Esophagus muscularis mucosa (tissue), 4 donors: ENCODE data around the gene TNFRSF1A. TPM values are rescaled to one million over a fixed set of nuclear protein-coding genes. Genes with fewer than 3 reads are reported as not detected.

Experiments
- DNase-seq: peaks from one replicate; pipeline ENCODE4 v3.0.0-alpha.2; 2017; ENCODE audit errors: extremely low spot score
- H3K27ac ChIP-seq, 4 donors: fragments of 200-600 bp; sonication (generic); replicated peaks in 1 of 4; 1 replicate in 3 of 4; 2 replicates in 1 of 4; pipeline ENCODE4 v1.5.1; 2016 to 2019; ENCODE audit warnings: mild to moderate bottlenecking in 1 of 4
- H3K27me3 ChIP-seq, 4 donors: fragments of 200-600 bp; sonication (generic); one replicate each; pipeline versions ENCODE4 v1.5.1 to v1.6.0; 2016 to 2019
- H3K36me3 ChIP-seq, 4 donors: fragments of 200-600 bp; sonication (generic); one replicate each; pipeline ENCODE4 v1.5.1; 2016 to 2019
- H3K4me1 ChIP-seq, 4 donors: fragments of 200-600 bp; sonication (generic); one replicate each; pipeline ENCODE4 v1.5.1; 2016 to 2019
- H3K4me3 ChIP-seq, 4 donors: fragments of 200-600 bp; sonication (generic); 1 replicate in 2 of 4; 2 replicates in 2 of 4; pipeline ENCODE4 v1.5.1; 2016 to 2019; ENCODE audit warnings: mild to moderate bottlenecking in 4 of 4, moderate library complexity in 1 of 4
- H3K9me3 ChIP-seq, 4 donors: fragments of 200-600 bp; sonication (generic); 1 replicate in 3 of 4; 2 replicates in 1 of 4; pipeline ENCODE4 v1.5.1; 2016 to 2019
- EP300 ChIP-seq: sonication (generic); formaldehyde crosslinking; IDR thresholded peaks from one replicate; pipeline ENCODE4 v1.6.1; 2017; ENCODE audit warnings: antibody characterized with exemption
- POLR2A ChIP-seq: fragments of 450-650 bp; IDR thresholded peaks from one replicate; pipeline ENCODE4 v1.6.1; 2017; ENCODE audit warnings: antibody characterized with exemption, moderate library complexity, mild to moderate bottlenecking, low read depth
- POLR2AphosphoS5 ChIP-seq, 2 donors: sonication (generic); formaldehyde crosslinking; IDR thresholded peaks; one replicate each; pipeline ENCODE4 v1.6.1; 2017; ENCODE audit warnings: antibody characterized with exemption in 2 of 2
- WGBS: methylation state at CpG from one replicate; pipeline ENCODE4 v1.1.5; 2018; 5-methylcytosine and 5-hydroxymethylcytosine counted together
- intact Hi-C: fragments of 100-400 bp; cut with DNase I; formaldehyde crosslinking; loops from one replicate; pipeline ENCODE4 v1.15.1; 2023
- total RNA-seq, 4 donors: library from RNA; depleted of rRNA; stranded (reverse); fragments of >200 nt; gene quantifications; one replicate each; pipeline versions ENCODE4 v1.1.0 to v1.2.1, GENCODE V29; 2016
- TF ChIP-seq, protein P1 (sequence below), 3 experiments: fragments of 200-600 bp in 2 of 3; fragments of 450-650 bp in 1 of 3; sonication (generic) in 2 of 3; IDR thresholded peaks; one replicate each; pipeline ENCODE4 v1.5.1; 2017 to 2019; ENCODE audit warnings: antibody characterized with exemption in 3 of 3, mild to moderate bottlenecking in 2 of 3, moderate library complexity in 1 of 3

Gene TNFRSF1A
- 100 to 1,000 TPM; 146 to 464 (median 247) TPM for total RNA-seq

GRCh38 chr12:6341417-6342139, at the start of gene TNFRSF1A:
Gene TNFRSF1A, minus strand, starts transcription at chr12:6342076. Its CDS starts 262 bp downstream, at chr12:6341814.
- Histone ChIP-seq H3K4me1 (peaks cover 67 to 84% (median 77%) of the 10 kb centered on the region in 4 donors), H3K27ac (peak within 1 kb of the TSS; percentile 93 to 99 (median 97)), H3K9me3 (no peaks in the 10 kb centered on the region), H3K27me3 (no peaks in the 10 kb centered on the region), H3K4me3 (peak within 1 kb of the TSS; percentile 61 to 92 (median 84)), H3K36me3 (no peaks in the 10 kb centered on the region)
- WGBS = under 1% methylated on average over 15 of the region's 21 CpGs
- intact Hi-C loops = no loop called here
- DNase-seq = no peak
- TF ChIP-seq POLR2A (peak; percentile 32), POLR2AphosphoS5 (IDR thresholded peaks at IDR 0.05) (peak; percentile 83 to 90), EP300 (no peak)
- TF ChIP-seq, protein P1, sequence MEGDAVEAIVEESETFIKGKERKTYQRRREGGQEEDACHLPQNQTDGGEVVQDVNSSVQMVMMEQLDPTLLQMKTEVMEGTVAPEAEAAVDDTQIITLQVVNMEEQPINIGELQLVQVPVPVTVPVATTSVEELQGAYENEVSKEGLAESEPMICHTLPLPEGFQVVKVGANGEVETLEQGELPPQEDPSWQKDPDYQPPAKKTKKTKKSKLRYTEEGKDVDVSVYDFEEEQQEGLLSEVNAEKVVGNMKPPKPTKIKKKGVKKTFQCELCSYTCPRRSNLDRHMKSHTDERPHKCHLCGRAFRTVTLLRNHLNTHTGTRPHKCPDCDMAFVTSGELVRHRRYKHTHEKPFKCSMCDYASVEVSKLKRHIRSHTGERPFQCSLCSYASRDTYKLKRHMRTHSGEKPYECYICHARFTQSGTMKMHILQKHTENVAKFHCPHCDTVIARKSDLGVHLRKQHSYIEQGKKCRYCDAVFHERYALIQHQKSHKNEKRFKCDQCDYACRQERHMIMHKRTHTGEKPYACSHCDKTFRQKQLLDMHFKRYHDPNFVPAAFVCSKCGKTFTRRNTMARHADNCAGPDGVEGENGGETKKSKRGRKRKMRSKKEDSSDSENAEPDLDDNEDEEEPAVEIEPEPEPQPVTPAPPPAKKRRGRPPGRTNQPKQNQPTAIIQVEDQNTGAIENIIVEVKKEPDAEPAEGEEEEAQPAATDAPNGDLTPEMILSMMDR (IDR thresholded peaks at IDR 0.05) = no peak

GRCh38 chr12:6391013-6391412, 49.1 kb upstream of the TNFRSF1A start:
- intact Hi-C loops = no loop called here
- TF ChIP-seq EP300 (no peak), POLR2AphosphoS5 (IDR thresholded peaks at IDR 0.05) (no peak), POLR2A (no peak)
- TF ChIP-seq, protein P1 (IDR thresholded peaks at IDR 0.05) = no peak
- DNase-seq = peak; percentile 85
- Histone ChIP-seq H3K4me3 (no peak overlapping the region), H3K4me1 (peaks cover 15 to 69% (median 60%) of the 10 kb centered on the region in 4 donors), H3K27ac (peak overlapping the region; percentile 79 to 84 (median 81)), H3K36me3 (peaks cover 9 to 65% (median 52%) of the 10 kb centered on the region in 4 donors), H3K27me3 (no peaks in the 10 kb centered on the region), H3K9me3 (no peaks in the 10 kb centered on the region)
- WGBS = 84% methylated on average over 9 of the region's 17 CpGs

GRCh38 chr12:6390084-6390799, 48.4 kb upstream of the TNFRSF1A start:
- Histone ChIP-seq H3K27me3 (no peaks in the 10 kb centered on the region), H3K4me3 (no peak overlapping the region), H3K4me1 (peaks cover 19 to 77% (median 68%) of the 10 kb centered on the region in 4 donors), H3K9me3 (no peaks in the 10 kb centered on the region), H3K27ac (peak overlapping the region; percentile 79 to 84 (median 81)), H3K36me3 (peaks cover 9 to 67% (median 55%) of the 10 kb centered on the region in 4 donors)
- no peak for TF ChIP-seq POLR2A
- TF ChIP-seq, protein P1 (IDR thresholded peaks at IDR 0.05) = no peak
- no peak for TF ChIP-seq EP300
- TF ChIP-seq POLR2AphosphoS5 (IDR thresholded peaks at IDR 0.05) = no peak
- WGBS = 74% methylated on average over 15 of the region's 15 CpGs
- intact Hi-C loops = no loop called here
- DNase-seq = peak; percentile 85

DNA sequence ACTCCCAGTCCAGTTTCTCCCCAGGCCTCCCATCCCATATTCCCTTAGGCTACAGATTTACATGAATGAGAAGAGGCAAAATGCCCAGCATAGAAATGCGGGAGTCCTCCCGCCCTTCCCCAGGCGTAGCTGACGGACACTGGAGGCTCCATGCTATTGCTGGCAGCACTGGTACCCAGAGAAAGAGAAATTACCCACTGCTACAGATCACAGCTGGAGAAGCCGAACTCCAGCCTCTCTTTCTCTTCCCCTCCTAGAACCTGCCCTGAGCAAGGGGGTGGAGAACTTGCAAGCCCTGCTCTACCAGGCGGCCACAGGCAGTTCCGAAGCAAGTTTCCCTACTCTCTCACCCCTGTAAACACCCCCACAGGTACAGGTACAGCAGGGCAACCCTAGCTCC, 45.7 kb upstream of the TNFRSF1A start:
- peaks cover 9 to 60% (median 50%) of the 10 kb centered on the region in 4 donors for H3K36me3 ChIP-seq
- no peaks in the 10 kb centered on the region for H3K9me3 ChIP-seq
- no peak for DNase-seq
- peak overlapping the region; percentile 38 to 57 (median 48) for H3K27ac ChIP-seq
- peaks cover 35 to 88% (median 78%) of the 10 kb centered on the region in 4 donors for H3K4me1 ChIP-seq
- 92% methylated on average over 7 of the region's 7 CpGs for WGBS
- H3K27me3 ChIP-seq = no peaks in the 10 kb centered on the region
- intact Hi-C loops = no loop called here
- no peak overlapping the region for H3K4me3 ChIP-seq
- no peak for TF ChIP-seq POLR2AphosphoS5 (IDR thresholded peaks at IDR 0.05)
- TF ChIP-seq, protein P1 (IDR thresholded peaks at IDR 0.05) = no peak
- no peak for TF ChIP-seq POLR2A
- no peak for TF ChIP-seq EP300
